Right atrium auricular region (tissue), 2 donors: ENCODE measurements around the gene MERTK. TPM values are rescaled to one million over a fixed set of nuclear protein-coding genes. Genes with fewer than 3 reads are reported as not detected.

Source experiments
- DNase-seq: peaks from one replicate; pipeline ENCODE4 v3.0.0-alpha.2; 2019; ENCODE audit warnings: low spot score
- H3K27ac ChIP-seq, 2 donors: fragments of 200-600 bp; sonication (generic); 1 replicate in 1 of 2; 2 replicates in 1 of 2; pipeline ENCODE4 v1.5.1; 2016 to 2019
- H3K27me3 ChIP-seq, 2 donors: fragments of 200-600 bp; sonication (generic); one replicate each; pipeline versions ENCODE4 v1.5.1 to v1.6.0; 2017 to 2019
- H3K36me3 ChIP-seq: fragments of 200-600 bp; sonication (generic); one replicate; pipeline ENCODE4 v1.5.1; 2016
- H3K4me1 ChIP-seq, 2 donors: fragments of 200-600 bp; sonication (generic); one replicate each; pipeline versions ENCODE4 v1.5.1 to v1.6.0; 2017 to 2019
- H3K4me3 ChIP-seq, 2 donors: fragments of 200-600 bp; sonication (generic); 1 replicate in 1 of 2; 2 replicates in 1 of 2; pipeline ENCODE4 v1.5.1; 2017 to 2019; ENCODE audit warnings: mild to moderate bottlenecking in 1 of 2, moderate library complexity in 1 of 2
- H3K9me3 ChIP-seq, 2 donors: fragments of 200-600 bp; sonication (generic); one replicate each; pipeline ENCODE4 v1.5.1; 2019
- CTCF ChIP-seq, 2 donors: fragments of 200-600 bp; sonication (generic); IDR thresholded peaks; one replicate each; pipeline ENCODE4 v1.5.1; 2019; ENCODE audit warnings: antibody characterized with exemption in 2 of 2
- total RNA-seq, 2 donors: library from RNA; depleted of rRNA; stranded (reverse); fragments of >200 nt; gene quantifications; one replicate each; pipeline ENCODE4 v1.1.0, GENCODE V29; 2016

Gene MERTK
- total RNA-seq, 2 donors from 2014 or later, result 4.9 to 13.7 TPM

- peaks cover 17% of the 10 kb centered on the region for H3K36me3 ChIP-seq
- no peak for DNase-seq
- no peak overlapping the region for H3K27ac ChIP-seq
- no peaks in the 10 kb centered on the region for H3K4me1 ChIP-seq
- no peaks in the 10 kb centered on the region for H3K9me3 ChIP-seq
- H3K4me3 ChIP-seq, result no peak overlapping the region
- TF ChIP-seq CTCF (IDR thresholded peaks at IDR 0.05), result no peak
- H3K27me3 ChIP-seq, result no peaks in the 10 kb centered on the region
These were observed 121.2 kb downstream of the MERTK start for GRCh38 chr2:112019569-112019982.

GRCh38 chr2:112020561-112020960 is 122.2 kb downstream of the MERTK start:
- no peak overlapping the region for H3K4me3 ChIP-seq
- TF ChIP-seq CTCF (IDR thresholded peaks at IDR 0.05), result no peak
- H3K9me3 ChIP-seq, result no peaks in the 10 kb centered on the region
- H3K27ac ChIP-seq, result no peak overlapping the region
- H3K4me1 ChIP-seq, result no peaks in the 10 kb centered on the region
- DNase-seq, result no peak
- no peaks in the 10 kb centered on the region for H3K27me3 ChIP-seq
- peaks cover 17% of the 10 kb centered on the region for H3K36me3 ChIP-seq

GRCh38 chr2:112021290-112021689 is 122.9 kb downstream of the MERTK start:
- no peak for TF ChIP-seq CTCF (IDR thresholded peaks at IDR 0.05)
- no peak for DNase-seq
- H3K36me3 ChIP-seq, result peaks cover 17% of the 10 kb centered on the region
- no peaks in the 10 kb centered on the region for H3K27me3 ChIP-seq
- H3K4me3 ChIP-seq, result no peak overlapping the region
- H3K4me1 ChIP-seq, result no peaks in the 10 kb centered on the region
- H3K9me3 ChIP-seq, result no peaks in the 10 kb centered on the region
- H3K27ac ChIP-seq, result no peak overlapping the region

- H3K9me3 ChIP-seq, result no peaks in the 10 kb centered on the region
- DNase-seq, result no peak
- no peak for TF ChIP-seq CTCF (IDR thresholded peaks at IDR 0.05)
- no peaks in the 10 kb centered on the region for H3K4me1 ChIP-seq
- no peak overlapping the region for H3K4me3 ChIP-seq
- H3K36me3 ChIP-seq, result peaks cover 17% of the 10 kb centered on the region
- H3K27ac ChIP-seq, result no peak overlapping the region
- no peaks in the 10 kb centered on the region for H3K27me3 ChIP-seq
These were observed 123.4 kb downstream of the MERTK start for GRCh38 chr2:112021781-112022231.

GRCh38 chr2:112023707-112024106 is 125.3 kb downstream of the MERTK start:
- Histone ChIP-seq H3K9me3 (no peaks in the 10 kb centered on the region), H3K36me3 (peaks cover 17% of the 10 kb centered on the region), H3K4me1 (no peaks in the 10 kb centered on the region), H3K27me3 (no peaks in the 10 kb centered on the region), H3K4me3 (no peak overlapping the region), H3K27ac (no peak overlapping the region)
- DNase-seq, result no peak
- TF ChIP-seq CTCF (IDR thresholded peaks at IDR 0.05), result no peak

GRCh38 chr2:112024231-112024630 is 125.8 kb downstream of the MERTK start:
- Histone ChIP-seq H3K36me3 (peaks cover 17% of the 10 kb centered on the region), H3K4me3 (no peak overlapping the region), H3K27me3 (no peaks in the 10 kb centered on the region), H3K27ac (no peak overlapping the region), H3K4me1 (no peaks in the 10 kb centered on the region), H3K9me3 (no peaks in the 10 kb centered on the region)
- no peak for DNase-seq
- no peak for TF ChIP-seq CTCF (IDR thresholded peaks at IDR 0.05)
